Measurements from ENCODE around the gene ANKRD1. TPM values are rescaled to one million over a fixed set of nuclear protein-coding genes. Genes with fewer than 3 reads are reported as not detected.
"Not testable (repeated sequence)": the region's sequence is repeated elsewhere in the genome, so short reads cannot be mapped to it uniquely, and the experiment has no call there.

The ANKRD1 gene
- total RNA-seq, 2 experiments from 2014 or later = not detected

DNA sequence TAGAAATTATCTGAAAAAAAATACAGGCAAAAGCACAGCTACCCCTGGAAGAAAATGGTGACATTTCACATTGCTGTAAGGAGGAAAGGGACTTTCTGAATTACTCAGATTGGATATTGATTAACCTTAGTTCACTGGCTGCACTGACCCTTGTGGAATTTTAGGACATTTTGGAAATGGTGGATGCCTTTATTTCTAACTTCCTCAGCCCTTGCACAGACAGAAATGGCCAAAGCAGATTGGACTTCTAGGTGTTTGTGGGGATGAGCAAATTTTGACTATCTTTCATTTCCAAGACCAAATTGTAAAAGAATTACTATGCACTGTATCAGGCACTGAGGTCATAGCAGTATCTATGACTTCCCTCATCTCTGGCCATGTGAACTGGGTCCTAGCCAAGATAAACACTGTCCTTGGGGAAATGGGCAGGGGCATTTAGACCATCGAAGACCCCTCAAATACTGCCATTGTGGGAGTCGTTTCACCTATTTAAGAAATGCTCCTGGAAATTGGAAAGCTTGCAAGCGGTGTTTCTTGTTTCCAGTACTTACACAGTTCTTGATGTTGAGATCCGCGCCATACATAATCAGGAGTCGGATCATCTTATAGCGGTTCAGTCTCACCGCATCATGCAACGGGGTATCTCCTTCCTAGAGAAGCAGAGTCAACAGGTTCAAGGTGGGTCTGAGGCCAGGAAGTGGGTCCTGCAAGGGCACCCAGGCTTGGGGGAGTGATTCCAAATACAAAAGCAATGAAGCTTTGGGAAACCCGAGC lies 5.7 kb downstream of the ANKRD1 start:
- Mint-ChIP-seq H3K4me1 (ENCODE audit: low read depth) (peaks cover 2% of the 10 kb centered on the region), H3K27me3 (peaks cover 5% of the 10 kb centered on the region), H3K9me3 (no peaks in the 10 kb centered on the region), H3K4me3 (no peak overlapping the region), H3K36me3 (no peaks in the 10 kb centered on the region), H3K27ac (no peak overlapping the region)
- CTCF ChIA-PET = no interaction called here
- POLR2A ChIA-PET = interaction anchor here (0.5 kb wide), 1 partner anchor 15 kb away, joined by 3 read pairs; no protein-coding TSS in a partner anchor
- intact Hi-C loops (cut with micrococcal nuclease) = no loop called here
- DNase-seq = no peak

DNA sequence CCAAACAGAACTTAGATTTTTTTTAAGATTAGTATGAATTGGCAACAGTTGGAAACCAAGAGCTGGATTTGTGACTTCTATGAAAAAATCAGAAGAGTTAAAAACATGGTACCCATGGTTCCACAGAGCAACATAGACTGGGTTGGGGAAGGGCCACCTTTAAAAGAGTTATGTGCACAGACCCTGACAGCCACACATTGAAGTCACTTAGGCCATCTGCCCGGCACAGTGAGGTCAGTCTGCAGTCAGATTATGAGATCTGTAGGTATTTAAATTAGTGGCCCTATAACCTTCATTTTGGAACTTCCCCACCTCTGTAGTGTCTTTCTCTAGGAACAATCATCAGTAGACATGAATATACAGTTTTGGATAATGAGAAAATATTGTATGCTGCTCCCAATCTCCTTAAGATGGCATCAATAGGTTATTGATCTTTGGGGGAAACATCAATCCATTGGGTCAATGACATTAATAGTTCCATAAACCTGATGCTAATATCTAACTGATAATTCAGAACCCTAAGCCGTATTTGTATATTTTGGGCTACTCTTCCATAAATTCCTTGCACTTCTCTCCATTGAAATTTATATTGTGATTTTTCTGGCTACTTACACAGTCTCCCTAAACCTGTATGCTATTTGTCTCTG lies 7.0 kb downstream of the ANKRD1 start:
- CTCF ChIA-PET = interaction anchor here (2.1 to 4.0 kb wide), 2 partner anchors 92 to 337 kb away, joined by 5 to 89 read pairs; no protein-coding TSS in a partner anchor
- no peaks in the 10 kb centered on the region for H3K27me3 Mint-ChIP-seq
- no peak overlapping the region for H3K27ac Mint-ChIP-seq
- no peak overlapping the region for H3K4me3 Mint-ChIP-seq
- intact Hi-C loops (cut with micrococcal nuclease) = no loop called here
- H3K9me3 Mint-ChIP-seq = peaks cover 6% of the 10 kb centered on the region
- H3K36me3 Mint-ChIP-seq = no peaks in the 10 kb centered on the region
- POLR2A ChIA-PET = no interaction called here
- H3K4me1 Mint-ChIP-seq (ENCODE audit: low read depth) = peaks cover 2% of the 10 kb centered on the region
- no peak for DNase-seq

DNA sequence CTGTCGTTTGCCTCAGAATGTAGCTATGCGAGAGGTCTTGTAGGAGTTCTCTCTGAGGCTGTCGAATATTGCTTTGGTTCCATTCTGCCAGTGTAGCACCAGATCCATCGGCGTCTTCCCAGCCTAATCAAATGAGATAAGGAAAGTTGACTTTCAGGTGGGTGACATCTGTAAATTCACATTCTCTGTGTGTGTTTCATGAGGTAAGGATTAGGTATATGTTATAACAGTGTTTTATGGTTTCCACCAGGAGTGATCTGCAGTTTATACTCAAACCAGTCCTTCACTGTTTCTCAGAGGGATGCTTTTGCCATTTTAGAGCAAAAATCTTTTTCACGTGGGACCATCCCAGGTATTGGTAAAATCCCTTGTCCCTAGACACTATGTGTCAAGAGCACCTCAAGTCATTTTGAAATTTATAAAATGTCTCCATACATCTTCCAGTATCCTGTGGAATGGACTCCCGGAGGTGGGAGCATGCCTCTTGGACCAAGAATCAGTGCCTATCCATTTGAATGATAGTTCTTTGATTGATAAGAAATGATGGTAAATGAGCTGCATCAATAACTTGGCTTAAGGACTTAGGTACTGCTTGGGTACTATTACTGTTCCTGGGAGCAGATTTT lies 7.9 kb downstream of the ANKRD1 start:
- DNase-seq = no peak

DNA sequence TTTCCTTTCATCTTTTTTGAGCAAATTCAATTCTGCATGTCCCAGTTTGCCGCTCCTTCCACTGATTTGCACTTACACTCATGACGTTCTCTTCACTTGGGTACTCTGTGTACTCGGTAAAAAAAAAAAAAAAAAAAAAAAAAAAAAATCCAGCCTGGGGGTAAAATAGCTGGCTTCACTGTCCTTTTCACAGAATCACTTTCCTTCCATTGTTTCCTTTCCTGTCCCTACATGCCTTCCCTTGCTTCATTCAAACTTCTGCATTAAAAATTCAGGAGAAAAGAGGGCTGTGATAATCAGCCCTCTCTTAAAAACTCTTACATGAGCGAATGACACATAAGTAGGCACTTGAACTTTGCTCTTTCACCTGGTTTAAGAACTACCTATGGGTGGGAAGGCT lies 8.7 kb downstream of the ANKRD1 start:
- Mint-ChIP-seq H3K4me1 (ENCODE audit: low read depth) (peaks cover 2% of the 10 kb centered on the region), H3K27me3 (no peaks in the 10 kb centered on the region), H3K27ac (no peak overlapping the region), H3K4me3 (no peak overlapping the region), H3K36me3 (peaks cover 4% of the 10 kb centered on the region), H3K9me3 (peaks cover 6% of the 10 kb centered on the region)
- intact Hi-C loops (cut with micrococcal nuclease) = no loop called here
- no peak for DNase-seq
- POLR2A ChIA-PET = interaction anchor here (0.7 kb wide), 1 partner anchor 933 kb away, joined by 7 read pairs; no protein-coding TSS in a partner anchor
- CTCF ChIA-PET = interaction anchor here (0.6 to 4.0 kb wide), 23 partner anchors 9 to 1077 kb away, joined by 3 to 89 read pairs (median 5); partner anchors contain the start of gene ANKRD1

More for the DNA sequence above, 7.9 kb downstream of the ANKRD1 start:
- H3K27ac Mint-ChIP-seq = no peak overlapping the region
- intact Hi-C loops (cut with micrococcal nuclease) = no loop called here
- no peaks in the 10 kb centered on the region for H3K27me3 Mint-ChIP-seq
- no peak overlapping the region for H3K4me3 Mint-ChIP-seq
- peaks cover 6% of the 10 kb centered on the region for H3K9me3 Mint-ChIP-seq
- H3K4me1 Mint-ChIP-seq (ENCODE audit: low read depth) = peaks cover 2% of the 10 kb centered on the region
- ChIA-PET CTCF (interaction anchor here (2.1 to 4.0 kb wide), 3 partner anchors 9 to 338 kb away, joined by 5 to 89 read pairs (median 12); partner anchors contain the start of gene ANKRD1), POLR2A (no interaction called here)
- H3K36me3 Mint-ChIP-seq = no peaks in the 10 kb centered on the region

DNA sequence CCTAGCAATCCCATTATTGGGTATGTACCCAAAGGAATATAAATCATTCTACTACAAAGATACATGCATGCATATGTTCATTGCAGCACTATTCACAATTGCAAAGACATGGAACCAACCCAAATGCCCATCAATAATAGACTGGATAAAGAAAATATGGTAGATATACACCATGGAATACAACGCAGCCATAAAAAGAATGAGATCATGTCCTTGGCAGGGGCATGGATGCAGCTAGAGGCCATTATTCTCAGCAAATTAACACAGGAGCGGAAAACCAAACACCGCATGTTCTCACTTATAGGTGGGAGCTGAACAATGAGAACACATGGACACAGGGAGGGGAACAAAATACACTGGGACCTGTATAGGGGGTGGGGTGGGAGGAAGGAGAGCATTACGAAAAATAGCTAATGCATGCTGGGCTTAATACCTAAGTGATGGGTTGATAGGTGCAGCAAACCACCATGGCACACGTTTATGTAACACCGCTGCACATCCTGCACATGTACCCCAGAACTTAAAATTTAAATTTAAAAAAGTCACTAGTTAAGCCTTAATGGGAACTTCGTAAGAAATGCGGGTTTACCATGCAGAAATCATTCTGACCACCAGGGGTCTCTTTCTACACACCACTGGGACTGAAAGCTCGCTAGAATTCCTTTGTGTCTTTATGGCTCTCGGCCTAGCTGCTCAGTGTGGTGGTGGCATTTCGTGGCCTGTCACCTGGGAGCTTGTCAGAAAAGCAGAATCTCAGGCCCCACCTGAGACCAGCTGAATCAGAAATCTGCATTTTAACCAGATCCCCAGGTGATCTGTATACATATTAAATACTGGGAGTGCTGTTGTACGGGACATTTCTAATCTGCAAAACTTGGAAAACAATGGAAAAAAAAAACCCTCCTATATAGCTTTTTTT lies 9.5 kb downstream of the ANKRD1 start:
- DNase-seq = peak; percentile 53
- Mint-ChIP-seq H3K4me3 (no peak overlapping the region), H3K27ac (no peak overlapping the region), H3K27me3 (no peaks in the 10 kb centered on the region), H3K36me3 (peaks cover 4% of the 10 kb centered on the region), H3K4me1 (ENCODE audit: low read depth) (peaks cover 7% of the 10 kb centered on the region), H3K9me3 (peaks cover 6% of the 10 kb centered on the region)
- POLR2A ChIA-PET = no interaction called here
- intact Hi-C loops (cut with micrococcal nuclease) = loop anchor here (1.0 kb wide), 4 partner anchors 59 to 724 kb away; no protein-coding TSS in a partner anchor
- CTCF ChIA-PET = interaction anchor here (0.6 to 4.0 kb wide), 23 partner anchors 8 to 1002 kb away, joined by 3 to 89 read pairs (median 4); partner anchors contain the start of gene ANKRD1

DNA sequence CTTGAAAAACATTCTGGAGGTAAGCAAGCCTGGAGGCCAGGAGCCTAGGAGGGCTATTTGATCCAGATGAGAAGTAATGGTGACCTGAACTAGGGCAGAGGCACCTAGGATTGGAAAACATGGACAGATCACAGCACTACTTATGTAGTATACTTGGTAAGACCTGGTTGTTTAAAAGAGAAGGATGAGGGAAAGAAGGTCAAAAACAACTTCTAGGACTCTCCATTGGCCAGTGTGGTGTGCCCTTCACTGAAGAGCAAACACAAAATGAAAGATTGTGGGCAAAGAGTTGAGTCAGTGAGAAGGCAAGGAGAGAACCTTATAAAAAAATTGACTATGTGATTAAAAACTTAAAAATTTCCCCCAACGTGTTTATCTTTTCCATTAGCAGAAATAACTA lies 14.3 kb downstream of the ANKRD1 start:
- no peak overlapping the region for H3K4me3 Mint-ChIP-seq
- H3K36me3 Mint-ChIP-seq = peaks cover 24% of the 10 kb centered on the region
- POLR2A ChIA-PET = no interaction called here
- CTCF ChIA-PET = no interaction called here
- no peak overlapping the region for H3K27ac Mint-ChIP-seq
- H3K27me3 Mint-ChIP-seq = no peaks in the 10 kb centered on the region
- peaks cover 16% of the 10 kb centered on the region for H3K4me1 Mint-ChIP-seq (ENCODE audit: low read depth)
- intact Hi-C loops (cut with micrococcal nuclease) = no loop called here
- DNase-seq = no peak
- peaks cover 6% of the 10 kb centered on the region for H3K9me3 Mint-ChIP-seq

DNA sequence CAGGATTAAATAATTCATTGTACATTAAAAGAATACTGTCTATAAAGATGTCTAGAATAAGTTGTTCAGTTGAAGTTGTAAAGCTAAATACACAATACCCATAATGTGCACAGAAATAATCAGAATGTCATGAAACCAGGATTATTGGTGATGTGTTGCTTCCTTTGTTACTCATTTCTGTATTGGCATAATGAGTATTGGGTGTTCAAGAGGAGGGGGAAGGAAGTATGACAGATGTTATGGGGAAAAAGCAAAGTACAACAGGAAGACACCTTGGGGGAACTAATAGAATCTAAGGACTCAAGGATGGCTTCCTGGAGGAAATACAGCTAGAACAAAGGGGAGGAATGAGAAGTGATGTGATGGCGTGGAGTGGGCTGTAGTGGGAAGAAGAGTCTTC lies 15.0 kb downstream of the ANKRD1 start:
- Mint-ChIP-seq H3K27me3 (no peaks in the 10 kb centered on the region), H3K4me3 (no peak overlapping the region), H3K9me3 (peaks cover 6% of the 10 kb centered on the region), H3K36me3 (peaks cover 25% of the 10 kb centered on the region), H3K4me1 (ENCODE audit: low read depth) (peaks cover 16% of the 10 kb centered on the region), H3K27ac (no peak overlapping the region)
- intact Hi-C loops (cut with micrococcal nuclease) = no loop called here
- CTCF ChIA-PET = no interaction called here
- no peak for DNase-seq
- POLR2A ChIA-PET = no interaction called here

DNA sequence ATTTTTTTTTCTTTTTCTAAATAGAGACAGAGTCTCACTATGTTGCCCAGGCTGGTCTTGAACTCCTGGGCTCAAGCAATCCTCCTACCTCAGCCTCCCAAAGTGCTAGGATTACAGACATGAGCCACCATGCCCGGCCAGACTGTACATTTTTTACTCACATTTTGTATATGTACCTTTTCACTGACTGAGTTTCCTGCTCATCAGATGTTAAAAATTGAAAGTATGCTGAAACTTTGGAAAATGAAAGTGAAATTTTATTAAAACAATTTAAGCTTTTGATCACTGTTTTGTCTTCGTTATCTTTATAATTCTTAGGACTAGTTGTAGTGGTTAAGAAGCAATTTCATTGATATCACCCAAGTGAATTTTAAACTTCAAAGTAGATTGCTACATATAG lies 24.0 kb downstream of the ANKRD1 start:
- H3K4me3 Mint-ChIP-seq; H3K27ac Mint-ChIP-seq; intact Hi-C loops (cut with micrococcal nuclease); H3K9me3 Mint-ChIP-seq; H3K27me3 Mint-ChIP-seq: not testable (repeated sequence)
- peak; percentile 10 for DNase-seq
- peaks cover 45% of the 10 kb centered on the region for H3K36me3 Mint-ChIP-seq
- peaks cover 13% of the 10 kb centered on the region for H3K4me1 Mint-ChIP-seq (ENCODE audit: low read depth)
- ChIA-PET POLR2A (interaction anchor here (0.9 kb wide), 1 partner anchor 18 kb away, joined by 3 read pairs; no protein-coding TSS in a partner anchor), CTCF (interaction anchor here (1.1 to 1.4 kb wide), 2 partner anchors 17 to 398 kb away, joined by 3 to 7 read pairs; no protein-coding TSS in a partner anchor)

DNA sequence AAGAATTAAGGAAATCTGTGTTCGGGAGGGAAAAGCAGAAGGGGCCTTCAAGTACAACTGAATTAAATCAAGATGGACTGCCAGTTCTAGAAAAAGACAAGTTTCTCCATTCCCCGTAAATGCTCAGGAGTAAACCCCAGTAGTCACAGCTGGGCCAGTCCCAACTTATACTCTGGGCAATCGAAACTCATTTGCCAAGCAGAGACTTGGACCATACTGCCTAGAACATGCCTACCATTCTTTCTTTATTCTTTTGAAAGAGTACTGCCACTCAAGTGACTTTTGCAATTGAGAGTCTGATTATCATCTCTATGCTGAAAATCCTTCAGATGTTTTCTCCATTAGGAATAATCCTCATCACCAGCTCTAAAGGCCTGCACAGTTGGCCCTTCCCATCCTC lies 27.7 kb downstream of the ANKRD1 start:
- H3K9me3 Mint-ChIP-seq = no peaks in the 10 kb centered on the region
- DNase-seq = no peak
- peaks cover 20% of the 10 kb centered on the region for H3K4me1 Mint-ChIP-seq (ENCODE audit: low read depth)
- intact Hi-C loops (cut with micrococcal nuclease) = no loop called here
- ChIA-PET POLR2A (no interaction called here), CTCF (interaction anchor here (1.4 to 3.0 kb wide), 2 partner anchors 14 to 18 kb away, joined by 7 to 12 read pairs; no protein-coding TSS in a partner anchor)
- H3K36me3 Mint-ChIP-seq = peaks cover 60% of the 10 kb centered on the region
- no peaks in the 10 kb centered on the region for H3K27me3 Mint-ChIP-seq
- H3K4me3 Mint-ChIP-seq = no peak overlapping the region
- H3K27ac Mint-ChIP-seq = no peak overlapping the region

DNA sequence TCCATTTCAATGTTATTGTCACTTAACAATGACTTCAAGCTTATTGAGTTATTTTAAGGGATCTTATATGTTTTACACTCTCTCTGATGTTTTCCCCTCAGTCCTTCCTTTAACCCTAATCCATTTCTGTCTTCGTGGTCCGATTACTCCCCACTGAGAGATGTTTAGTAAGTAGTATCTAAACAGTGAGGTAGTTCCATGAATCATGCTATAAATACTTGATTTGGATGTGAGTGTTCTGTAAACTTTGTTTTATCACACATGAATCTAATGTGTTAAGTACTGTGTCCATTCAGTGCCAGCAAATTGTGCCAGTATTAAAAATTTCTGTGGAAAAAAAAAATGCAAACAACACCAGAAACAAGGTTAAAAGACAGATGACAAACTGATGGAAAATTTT lies 30.5 kb downstream of the ANKRD1 start:
- Mint-ChIP-seq H3K9me3 (no peaks in the 10 kb centered on the region), H3K27me3 (no peaks in the 10 kb centered on the region), H3K4me1 (ENCODE audit: low read depth) (peaks cover 9% of the 10 kb centered on the region), H3K27ac (no peak overlapping the region), H3K4me3 (no peak overlapping the region), H3K36me3 (peaks cover 64% of the 10 kb centered on the region)
- CTCF ChIA-PET = interaction anchor here (1.6 kb wide), 1 partner anchor 10 kb away, joined by 6 read pairs; no protein-coding TSS in a partner anchor
- intact Hi-C loops (cut with micrococcal nuclease) = no loop called here
- POLR2A ChIA-PET = no interaction called here
- DNase-seq = no peak

DNA sequence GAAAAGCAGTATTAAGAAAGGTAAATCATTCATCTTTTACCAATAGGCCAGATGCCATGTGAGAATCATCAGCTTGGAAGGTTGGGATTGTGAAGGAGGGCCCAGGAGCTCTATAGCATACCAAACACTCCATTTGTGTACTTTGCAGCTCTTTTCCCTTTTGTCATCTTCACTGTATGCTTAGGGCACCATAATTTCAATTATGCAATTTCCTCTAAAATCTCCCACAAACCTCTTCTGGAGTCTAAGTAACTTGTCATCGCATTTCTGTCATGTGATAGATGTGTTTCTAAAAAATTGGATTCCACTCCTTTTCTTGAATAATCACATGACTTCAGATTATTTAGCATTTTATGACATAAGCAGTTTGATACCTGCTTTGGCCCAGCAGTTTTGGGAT lies 31.3 kb downstream of the ANKRD1 start:
- Mint-ChIP-seq H3K27me3 (no peaks in the 10 kb centered on the region), H3K4me1 (ENCODE audit: low read depth) (peaks cover 9% of the 10 kb centered on the region), H3K4me3 (no peak overlapping the region), H3K27ac (no peak overlapping the region), H3K36me3 (peaks cover 63% of the 10 kb centered on the region), H3K9me3 (no peaks in the 10 kb centered on the region)
- DNase-seq = no peak
- intact Hi-C loops (cut with micrococcal nuclease) = no loop called here
- CTCF ChIA-PET = interaction anchor here (1.6 kb wide), 1 partner anchor 9 kb away, joined by 6 read pairs; no protein-coding TSS in a partner anchor
- POLR2A ChIA-PET = no interaction called here
